Measurements from ENCODE around the gene PREX1. TPM values are rescaled to one million over a fixed set of nuclear protein-coding genes. Genes with fewer than 3 reads are reported as not detected.

The PREX1 gene
- polyA plus RNA-seq, 1 of the 3 experiments (the other 2 are of a cell fraction): 5.3 TPM

DNA sequence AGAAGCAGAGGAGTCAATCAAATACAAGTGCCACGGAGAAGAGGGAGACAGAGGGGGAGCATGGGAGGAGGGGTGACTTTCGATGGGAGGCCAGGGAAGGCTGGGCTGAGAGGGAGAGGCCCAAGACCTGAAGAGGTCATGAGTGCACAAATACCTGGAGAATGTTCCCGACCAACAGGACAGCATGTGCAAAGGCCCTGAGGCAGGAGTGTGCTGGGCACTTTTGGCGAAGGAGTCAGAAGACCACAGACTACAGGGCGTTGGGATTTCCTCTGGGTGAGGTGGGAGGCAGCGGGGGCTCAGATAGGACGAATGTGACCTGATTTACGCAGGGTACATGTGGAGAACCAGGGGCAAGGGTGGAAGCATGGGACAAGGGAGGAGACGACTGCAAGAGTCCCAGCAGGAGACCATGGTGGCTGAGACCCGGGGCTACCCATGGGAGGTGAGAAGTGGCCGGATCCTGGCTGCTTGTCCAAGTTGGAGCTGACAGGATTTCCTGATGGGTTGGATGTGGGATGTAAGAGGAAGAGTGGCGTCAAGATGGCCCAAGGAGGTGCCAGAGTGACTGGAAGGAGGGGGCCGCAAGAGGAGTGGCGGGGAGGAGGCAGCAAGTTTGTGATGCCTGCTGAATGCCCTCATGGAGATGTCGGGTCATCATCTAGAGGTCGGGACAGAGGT is 23.4 kb downstream of the PREX1 start:
- no peaks in the 10 kb centered on the region for H3K9me3 ChIP-seq
- H3K36me3 ChIP-seq (replicated peaks in 1 of 2; ENCODE audit: control insufficient read depth in 1 of 2, insufficient read depth in 2 of 2, low read length in 1 of 2): no peaks in the 10 kb centered on the region
- DNase-seq: no peak
- no peaks in the 10 kb centered on the region for H3K9me2 ChIP-seq
- no peak overlapping the region for H3K9ac ChIP-seq
- TF ChIP-seq, protein P1, sequence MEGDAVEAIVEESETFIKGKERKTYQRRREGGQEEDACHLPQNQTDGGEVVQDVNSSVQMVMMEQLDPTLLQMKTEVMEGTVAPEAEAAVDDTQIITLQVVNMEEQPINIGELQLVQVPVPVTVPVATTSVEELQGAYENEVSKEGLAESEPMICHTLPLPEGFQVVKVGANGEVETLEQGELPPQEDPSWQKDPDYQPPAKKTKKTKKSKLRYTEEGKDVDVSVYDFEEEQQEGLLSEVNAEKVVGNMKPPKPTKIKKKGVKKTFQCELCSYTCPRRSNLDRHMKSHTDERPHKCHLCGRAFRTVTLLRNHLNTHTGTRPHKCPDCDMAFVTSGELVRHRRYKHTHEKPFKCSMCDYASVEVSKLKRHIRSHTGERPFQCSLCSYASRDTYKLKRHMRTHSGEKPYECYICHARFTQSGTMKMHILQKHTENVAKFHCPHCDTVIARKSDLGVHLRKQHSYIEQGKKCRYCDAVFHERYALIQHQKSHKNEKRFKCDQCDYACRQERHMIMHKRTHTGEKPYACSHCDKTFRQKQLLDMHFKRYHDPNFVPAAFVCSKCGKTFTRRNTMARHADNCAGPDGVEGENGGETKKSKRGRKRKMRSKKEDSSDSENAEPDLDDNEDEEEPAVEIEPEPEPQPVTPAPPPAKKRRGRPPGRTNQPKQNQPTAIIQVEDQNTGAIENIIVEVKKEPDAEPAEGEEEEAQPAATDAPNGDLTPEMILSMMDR (IDR thresholded peaks at IDR 0.05): no peak
- TF ChIP-seq NRF1 (IDR thresholded peaks at IDR 0.05; ENCODE audit: low read depth, low read length) (no peak), FOSL2 (IDR thresholded peaks at IDR 0.05; ENCODE audit: borderline replicate concordance, low read depth) (no peak), SIN3A (IDR thresholded peaks at IDR 0.05; ENCODE audit: borderline replicate concordance, low read depth, low read length) (no peak), RAD21 (IDR thresholded peaks at IDR 0.05; ENCODE audit: low read length) (no peak), RFX5 (IDR thresholded peaks at IDR 0.05; ENCODE audit: low read length) (no peak), TEAD4 (IDR thresholded peaks at IDR 0.05; ENCODE audit: borderline replicate concordance, insufficient read depth) (no peak), FOXJ3 (CRISPR knock-in tag; IDR thresholded peaks at IDR 0.05) (no peak), NFIC (IDR thresholded peaks at IDR 0.05; ENCODE audit: borderline replicate concordance) (no peak), TCF12 (IDR thresholded peaks at IDR 0.05) (no peak), EZH2phosphoT487 (IDR thresholded peaks at IDR 0.05; ENCODE audit: borderline replicate concordance, low read depth) (no peak), POLR2AphosphoS5 (IDR thresholded peaks at IDR 0.05; ENCODE audit: low read depth, low read length) (no peak), FOXM1 (IDR thresholded peaks at IDR 0.05; ENCODE audit: low read depth) (no peak)
- TF ChIP-seq, protein P2, sequence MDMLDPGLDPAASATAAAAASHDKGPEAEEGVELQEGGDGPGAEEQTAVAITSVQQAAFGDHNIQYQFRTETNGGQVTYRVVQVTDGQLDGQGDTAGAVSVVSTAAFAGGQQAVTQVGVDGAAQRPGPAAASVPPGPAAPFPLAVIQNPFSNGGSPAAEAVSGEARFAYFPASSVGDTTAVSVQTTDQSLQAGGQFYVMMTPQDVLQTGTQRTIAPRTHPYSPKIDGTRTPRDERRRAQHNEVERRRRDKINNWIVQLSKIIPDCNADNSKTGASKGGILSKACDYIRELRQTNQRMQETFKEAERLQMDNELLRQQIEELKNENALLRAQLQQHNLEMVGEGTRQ (IDR thresholded peaks at IDR 0.05; ENCODE audit: borderline replicate concordance, low read depth, low read length): no peak
- TF ChIP-seq, protein P3, sequence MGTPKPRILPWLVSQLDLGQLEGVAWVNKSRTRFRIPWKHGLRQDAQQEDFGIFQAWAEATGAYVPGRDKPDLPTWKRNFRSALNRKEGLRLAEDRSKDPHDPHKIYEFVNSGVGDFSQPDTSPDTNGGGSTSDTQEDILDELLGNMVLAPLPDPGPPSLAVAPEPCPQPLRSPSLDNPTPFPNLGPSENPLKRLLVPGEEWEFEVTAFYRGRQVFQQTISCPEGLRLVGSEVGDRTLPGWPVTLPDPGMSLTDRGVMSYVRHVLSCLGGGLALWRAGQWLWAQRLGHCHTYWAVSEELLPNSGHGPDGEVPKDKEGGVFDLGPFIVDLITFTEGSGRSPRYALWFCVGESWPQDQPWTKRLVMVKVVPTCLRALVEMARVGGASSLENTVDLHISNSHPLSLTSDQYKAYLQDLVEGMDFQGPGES (IDR thresholded peaks at IDR 0.05; ENCODE audit: low read depth, low read length): no peak
- no peaks in the 10 kb centered on the region for H3K79me2 ChIP-seq (ENCODE audit: insufficient read depth)
- H3F3A ChIP-seq (replicated peaks; ENCODE audit: insufficient read depth): no peaks in the 10 kb centered on the region
- H2AFZ ChIP-seq (ENCODE audit: low read depth): no peak overlapping the region
- ChIA-PET POLR2A (no interaction called here), CTCF (interaction anchor here (0.8 to 1.4 kb wide), 2 partner anchors 147 to 184 kb away, joined by 3 to 6 read pairs; no protein-coding TSS in a partner anchor)
- H3K27me3 ChIP-seq (ENCODE audit: insufficient read depth): no peaks in the 10 kb centered on the region
- H3K27ac ChIP-seq (ENCODE audit: low read depth in 2 of 2, low read length in 1 of 2): no peak overlapping the region
- 82% methylated on average over 16 of the region's 16 CpGs for WGBS (ENCODE audit: low lambda C conversion rate)
- no peaks in the 10 kb centered on the region for H4K20me1 ChIP-seq (ENCODE audit: insufficient read depth)
- H3K4me2 ChIP-seq: no peak overlapping the region
- H3K4me1 ChIP-seq (ENCODE audit: control insufficient read depth in 1 of 2, insufficient read depth in 2 of 2, low read depth in 1 of 2, low read length in 1 of 2): peaks cover 0 to 7% of the 10 kb centered on the region in 2 experiments; a peak in 1 of 4 replicates
- no peak overlapping the region for H3K4me3 ChIP-seq (ENCODE audit: low read depth in 2 of 2, low read length in 1 of 2)
